ENCODE results near the gene OOSP3. TPM values are rescaled to one million over a fixed set of nuclear protein-coding genes. Genes with fewer than 3 reads are reported as not detected.

The OOSP3 gene, protein sequence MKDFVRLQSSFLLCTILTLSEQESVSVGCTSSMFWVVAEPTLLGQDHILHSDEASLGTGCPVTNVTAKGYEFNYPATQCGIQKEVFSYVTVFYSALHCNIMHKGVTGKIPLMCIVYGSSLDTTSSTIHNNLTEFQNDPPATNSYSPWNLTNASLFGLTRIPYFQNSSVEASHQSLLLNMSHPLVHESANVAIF
- total RNA-seq = not detected

- no peak within 1 kb of the TSS for H3K27ac ChIP-seq
- H3K4me1 ChIP-seq = no peaks in the 10 kb centered on the region
- H3K9me3 ChIP-seq = no peaks in the 10 kb centered on the region
- DNase-seq = no peak
- H3K36me3 ChIP-seq = no peaks in the 10 kb centered on the region
- TF ChIP-seq, protein P1, sequence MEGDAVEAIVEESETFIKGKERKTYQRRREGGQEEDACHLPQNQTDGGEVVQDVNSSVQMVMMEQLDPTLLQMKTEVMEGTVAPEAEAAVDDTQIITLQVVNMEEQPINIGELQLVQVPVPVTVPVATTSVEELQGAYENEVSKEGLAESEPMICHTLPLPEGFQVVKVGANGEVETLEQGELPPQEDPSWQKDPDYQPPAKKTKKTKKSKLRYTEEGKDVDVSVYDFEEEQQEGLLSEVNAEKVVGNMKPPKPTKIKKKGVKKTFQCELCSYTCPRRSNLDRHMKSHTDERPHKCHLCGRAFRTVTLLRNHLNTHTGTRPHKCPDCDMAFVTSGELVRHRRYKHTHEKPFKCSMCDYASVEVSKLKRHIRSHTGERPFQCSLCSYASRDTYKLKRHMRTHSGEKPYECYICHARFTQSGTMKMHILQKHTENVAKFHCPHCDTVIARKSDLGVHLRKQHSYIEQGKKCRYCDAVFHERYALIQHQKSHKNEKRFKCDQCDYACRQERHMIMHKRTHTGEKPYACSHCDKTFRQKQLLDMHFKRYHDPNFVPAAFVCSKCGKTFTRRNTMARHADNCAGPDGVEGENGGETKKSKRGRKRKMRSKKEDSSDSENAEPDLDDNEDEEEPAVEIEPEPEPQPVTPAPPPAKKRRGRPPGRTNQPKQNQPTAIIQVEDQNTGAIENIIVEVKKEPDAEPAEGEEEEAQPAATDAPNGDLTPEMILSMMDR (IDR thresholded peaks at IDR 0.05) = no peak
- TF ChIP-seq POLR2A (IDR thresholded peaks at IDR 0.05) (no peak), EP300 (IDR thresholded peaks at IDR 0.05) (no peak), POLR2AphosphoS5 (IDR thresholded peaks at IDR 0.05) (no peak)
- no peak within 1 kb of the TSS for H3K4me3 ChIP-seq
- 70 to 76% methylated on average over 5 of the region's 5 CpGs for WGBS, 2 donors
- no peak for ATAC-seq (ENCODE audit: low FRiP score in 2 of 2)
- no peaks in the 10 kb centered on the region for H3K27me3 ChIP-seq
These were observed at the start of gene OOSP3 for GRCh38 chr11:59878575-59878974. OOSP3 (plus strand) TSS chr11:59878782; CDS start chr11:59878809, 27 bp downstream.

DNA sequence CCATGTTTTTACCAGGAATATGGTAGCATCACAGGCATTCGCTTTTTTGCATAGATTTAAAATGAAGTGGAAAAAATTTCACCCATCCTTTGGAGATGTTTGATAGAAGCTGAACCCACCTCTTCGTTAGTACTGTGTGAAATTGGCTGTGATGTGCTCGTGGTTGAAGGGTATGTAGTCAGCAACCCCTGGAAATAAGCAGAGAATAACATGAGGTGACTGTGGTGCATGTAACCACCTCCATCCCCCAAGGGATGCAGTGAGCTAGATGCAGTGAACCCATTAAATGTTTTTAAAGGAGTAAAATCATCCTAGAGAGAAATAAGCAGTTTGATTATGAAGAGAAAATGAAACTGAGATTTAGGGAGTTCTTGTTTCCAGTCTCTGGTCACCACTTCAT is 49.2 kb upstream of the OOSP3 start:
- Histone ChIP-seq H3K27ac (no peak overlapping the region), H3K27me3 (no peaks in the 10 kb centered on the region), H3K4me3 (no peak overlapping the region), H3K4me1 (no peaks in the 10 kb centered on the region), H3K9me3 (no peaks in the 10 kb centered on the region), H3K36me3 (no peaks in the 10 kb centered on the region)
- TF ChIP-seq POLR2A (IDR thresholded peaks at IDR 0.05) (no peak), EP300 (IDR thresholded peaks at IDR 0.05) (no peak), POLR2AphosphoS5 (IDR thresholded peaks at IDR 0.05) (no peak)
- TF ChIP-seq, protein P1 (IDR thresholded peaks at IDR 0.05) = no peak
- no peak for ATAC-seq (ENCODE audit: low FRiP score in 2 of 2)
- DNase-seq = no peak
- WGBS, 2 donors = 85 to 87% methylated on average over 3 of the region's 3 CpGs

- DNase-seq = no peak
- ATAC-seq (ENCODE audit: low FRiP score in 2 of 2) = no peak
- no peak for TF ChIP-seq POLR2A (IDR thresholded peaks at IDR 0.05)
- WGBS, 2 donors = 80 to 91% methylated on average over 2 of the region's 2 CpGs
- H3K27me3 ChIP-seq = no peaks in the 10 kb centered on the region
- no peak overlapping the region for H3K4me3 ChIP-seq
- H3K36me3 ChIP-seq = no peaks in the 10 kb centered on the region
- H3K27ac ChIP-seq = no peak overlapping the region
- no peaks in the 10 kb centered on the region for H3K9me3 ChIP-seq
- H3K4me1 ChIP-seq = no peaks in the 10 kb centered on the region
These were observed 45.0 kb upstream of the OOSP3 start for GRCh38 chr11:59833602-59834001.

DNA sequence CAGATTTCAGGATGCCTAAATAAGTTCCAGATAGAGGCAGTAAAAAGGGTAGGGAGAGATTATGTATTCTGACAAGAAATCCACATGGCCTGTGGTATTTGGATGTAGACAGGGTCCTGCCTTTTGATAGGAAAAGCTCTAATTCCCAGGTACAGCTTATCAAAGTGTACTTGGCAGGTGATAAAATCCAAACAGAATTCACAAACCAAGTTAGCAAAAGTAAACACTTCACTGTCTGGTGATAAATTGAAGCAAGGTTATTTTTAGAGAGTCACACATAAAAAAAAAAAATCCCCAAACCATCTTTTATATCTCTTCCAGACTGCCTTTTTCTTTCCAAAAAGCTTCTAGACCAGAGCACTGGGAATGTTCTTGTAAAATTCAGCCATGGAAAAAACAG is 39.0 kb upstream of the OOSP3 start:
- Histone ChIP-seq H3K27ac (no peak overlapping the region), H3K9me3 (no peaks in the 10 kb centered on the region), H3K36me3 (no peaks in the 10 kb centered on the region), H3K4me1 (no peaks in the 10 kb centered on the region), H3K27me3 (no peaks in the 10 kb centered on the region), H3K4me3 (no peak overlapping the region)
- TF ChIP-seq POLR2AphosphoS5 (IDR thresholded peaks at IDR 0.05) = no peak
- TF ChIP-seq, protein P1 (IDR thresholded peaks at IDR 0.05) = no peak
- no peak for TF ChIP-seq POLR2A (IDR thresholded peaks at IDR 0.05)
- TF ChIP-seq EP300 (IDR thresholded peaks at IDR 0.05) = no peak
- DNase-seq = no peak
- no peak for ATAC-seq (ENCODE audit: low FRiP score in 2 of 2)

GRCh38 chr11:59841514-59841913 is 37.1 kb upstream of the OOSP3 start:
- TF ChIP-seq, protein P1 (IDR thresholded peaks at IDR 0.05) = no peak
- TF ChIP-seq POLR2AphosphoS5 (IDR thresholded peaks at IDR 0.05) (no peak), POLR2A (IDR thresholded peaks at IDR 0.05) (no peak), EP300 (IDR thresholded peaks at IDR 0.05) (no peak)
- Histone ChIP-seq H3K27ac (no peak overlapping the region), H3K4me1 (no peaks in the 10 kb centered on the region), H3K36me3 (no peaks in the 10 kb centered on the region), H3K9me3 (no peaks in the 10 kb centered on the region), H3K27me3 (no peaks in the 10 kb centered on the region), H3K4me3 (no peak overlapping the region)
- WGBS, 2 donors = 86 to 90% methylated on average over 2 of the region's 2 CpGs
- no peak for DNase-seq
- ATAC-seq (ENCODE audit: low FRiP score in 2 of 2) = no peak

All from upper lobe of left lung (tissue), 6 donors.